Stimulated activated CD8-positive, alpha-beta memory T cell treated with anti-CD3 and anti-CD28 coated beads, Interleukin-12 subunit alpha, Interleukin-12 subunit beta, amount 100 ng/mL, for 24 hours (primary cell): ENCODE data around the gene FASLG.

Experiments used
- DNase-seq: peaks from one replicate; pipeline ENCODE4 v3.0.0-alpha.2; 2020; ENCODE audit errors: extremely low read depth

The FASLG gene

GRCh38 chr1:172646653-172647052 is 12.2 kb upstream of the FASLG start:
- DNase-seq: no peak

GRCh38 chr1:172647110-172647564 is 11.8 kb upstream of the FASLG start:
- DNase-seq: no peak

GRCh38 chr1:172647987-172648386 is 10.9 kb upstream of the FASLG start:
- no peak for DNase-seq

GRCh38 chr1:172650474-172651193 is 8.3 kb upstream of the FASLG start:
- no peak for DNase-seq

GRCh38 chr1:172653015-172653709 is 5.7 kb upstream of the FASLG start:
- DNase-seq: no peak

- DNase-seq: no peak
Measured at GRCh38 chr1:172654535-172654934, 4.4 kb upstream of the FASLG start.

GRCh38 chr1:172656576-172656975 is 2.3 kb upstream of the FASLG start:
- no peak for DNase-seq

GRCh38 chr1:172657586-172657985 is 1.3 kb upstream of the FASLG start:
- DNase-seq: no peak

GRCh38 chr1:172661107-172661506 is 2.2 kb downstream of the FASLG start:
- no peak for DNase-seq

- peak; percentile 68 for DNase-seq
Measured at GRCh38 chr1:172662464-172663109, 3.7 kb downstream of the FASLG start.

GRCh38 chr1:172663732-172664131 is 4.8 kb downstream of the FASLG start:
- DNase-seq: no peak

GRCh38 chr1:172668097-172668496 is 9.2 kb downstream of the FASLG start:
- no peak for DNase-seq

GRCh38 chr1:172669011-172669410 is 10.1 kb downstream of the FASLG start:
- no peak for DNase-seq

GRCh38 chr1:172670316-172670715 is 11.4 kb downstream of the FASLG start:
- DNase-seq: no peak

- no peak for DNase-seq
Measured at GRCh38 chr1:172670791-172671190, 11.9 kb downstream of the FASLG start.

GRCh38 chr1:172671591-172671990 is 12.7 kb downstream of the FASLG start:
- DNase-seq: no peak

GRCh38 chr1:172672720-172673119 is 13.8 kb downstream of the FASLG start:
- no peak for DNase-seq

GRCh38 chr1:172673761-172674160 is 14.9 kb downstream of the FASLG start:
- no peak for DNase-seq

- DNase-seq: no peak
Measured at GRCh38 chr1:172674831-172675613, 16.1 kb downstream of the FASLG start.

- no peak for DNase-seq
Measured at GRCh38 chr1:172679000-172679772, 20.3 kb downstream of the FASLG start.

- no peak for DNase-seq
Measured at GRCh38 chr1:172680244-172680643, 21.3 kb downstream of the FASLG start.
